Cardiac muscle cell (in vitro differentiated cells and primary cell): Measurements from ENCODE around the gene DHX30. TPM values are rescaled to one million over a fixed set of nuclear protein-coding genes. Genes with fewer than 3 reads are reported as not detected.
A peak's percentile ranks its signal among the peaks of the same experiment; 100 is the strongest.

ENCODE experiments used
- DNase-seq, 2 donors: peaks; one replicate each; pipeline versions ENCODE4 v3.0.0 to v3.0.0-alpha.2; 2010 to 2017; ENCODE audit warnings: low read depth in 1 of 2, low spot score in 1 of 2
- H3K27ac ChIP-seq: fragments of 200-600 bp; sonication (generic); 2 replicates; pipeline ENCODE4 v1.5.1; 2016
- H3K27me3 ChIP-seq: fragments of 200-600 bp; sonication (generic); 2 replicates; pipeline ENCODE4 v1.6.0; 2016; ENCODE audit warnings: control low read depth
- H3K36me3 ChIP-seq: fragments of 200-600 bp; sonication (generic); 2 replicates; pipeline ENCODE4 v1.5.1; 2016; ENCODE audit warnings: control low read depth
- H3K4me1 ChIP-seq: fragments of 200-600 bp; sonication (generic); 2 replicates; pipeline ENCODE4 v1.8.1; 2017; ENCODE audit warnings: low read depth, mild to moderate bottlenecking, mixed run types
- H3K4me3 ChIP-seq: fragments of 200-600 bp; sonication (generic); 2 replicates; pipeline ENCODE4 v1.5.1; 2016; ENCODE audit warnings: mild to moderate bottlenecking
- H3K9me3 ChIP-seq: fragments of 200-600 bp; sonication (generic); 2 replicates; pipeline ENCODE4 v1.5.1; 2017; ENCODE audit warnings: low read depth, mild to moderate bottlenecking, control low read depth
- CTCF ChIP-seq: IDR thresholded peaks from 2 replicates; pipeline ENCODE4 v1.5.1; 2012; ENCODE audit warnings: low read depth, mild to moderate bottlenecking, low read length
- polyA plus RNA-seq: library from polyadenylated mRNA; unstranded; fragments of >200 nt; fragmentation: Nextera tagmentation; extraction: Ambion mirVana; gene quantifications from 2 replicates; pipeline ENCODE4 v1.2.1, GENCODE V29; 2016
- total RNA-seq: library from RNA; depleted of rRNA; stranded (reverse); fragments of >200 nt; gene quantifications from 2 replicates; pipeline ENCODE4 v1.2.3, GENCODE V29; 2016

The DHX30 gene
- total and polyA plus RNA-seq, 2 experiments from 2014 or later = 86.4 to 120 TPM

DNA sequence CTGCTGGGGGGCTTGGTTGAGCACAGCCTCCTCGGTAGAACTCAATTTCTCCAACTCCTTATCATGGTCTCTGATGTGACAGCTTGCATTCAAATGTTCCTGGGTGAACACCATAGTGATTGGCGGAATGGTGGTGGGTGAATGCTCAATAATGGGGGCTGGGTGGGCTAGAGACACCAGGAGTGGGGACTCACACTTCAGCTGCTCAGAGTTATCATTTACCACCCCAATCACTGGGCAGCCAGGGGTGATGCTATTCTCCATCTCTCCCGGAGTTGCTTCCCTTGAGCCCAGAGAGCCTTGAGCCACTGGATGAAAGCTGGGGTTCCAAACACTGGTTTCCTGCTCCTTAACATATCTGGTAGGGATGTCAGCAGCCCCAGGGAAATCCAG lies 88.7 kb downstream of the DHX30 start:
- Histone ChIP-seq H3K4me3 (no peak overlapping the region), H3K4me1 (peaks cover 43% of the 10 kb centered on the region), H3K27me3 (no peaks in the 10 kb centered on the region), H3K9me3 (no peaks in the 10 kb centered on the region), H3K36me3 (no peaks in the 10 kb centered on the region), H3K27ac (peak overlapping the region; percentile 91)
- no peak for DNase-seq
- TF ChIP-seq CTCF = no peak

DNA sequence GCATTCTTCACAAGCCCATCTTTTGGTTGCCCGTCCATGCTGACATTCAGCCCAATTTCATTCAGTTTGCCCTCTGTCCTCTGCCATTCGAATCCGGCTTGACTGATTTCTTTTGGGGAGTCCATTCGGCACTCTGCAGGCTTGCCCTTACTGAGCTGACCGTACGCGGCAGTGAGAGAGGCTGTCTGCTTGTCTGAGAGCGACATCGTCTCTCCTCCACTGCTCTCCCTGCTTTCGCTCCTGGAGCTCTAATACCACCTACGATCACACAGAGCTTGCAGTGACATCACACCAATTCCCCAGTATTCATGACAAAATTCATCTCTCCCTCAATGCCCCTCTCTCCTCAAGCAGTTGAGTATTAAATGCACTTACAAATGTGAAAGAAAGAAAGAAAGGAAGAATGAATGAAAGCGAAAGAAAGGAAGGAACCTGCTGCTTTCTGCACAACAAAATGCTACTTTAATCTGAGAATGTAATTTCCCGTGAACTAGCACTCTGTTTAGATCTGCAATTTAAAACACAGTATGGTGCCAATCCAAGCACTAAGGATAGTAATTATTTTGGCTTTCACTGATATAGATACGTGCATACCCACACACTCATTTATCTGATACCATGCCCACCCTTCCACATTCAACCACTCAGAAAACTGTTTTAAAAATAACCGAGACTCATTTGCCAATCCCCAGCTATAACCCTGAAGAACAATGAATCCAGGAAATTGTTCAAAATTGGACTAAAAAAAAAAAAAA lies 89.5 kb downstream of the DHX30 start:
- Histone ChIP-seq H3K9me3 (no peaks in the 10 kb centered on the region), H3K27ac (peak overlapping the region; percentile 91), H3K27me3 (no peaks in the 10 kb centered on the region), H3K36me3 (no peaks in the 10 kb centered on the region), H3K4me1 (peaks cover 43% of the 10 kb centered on the region), H3K4me3 (no peak overlapping the region)
- TF ChIP-seq CTCF = no peak
- DNase-seq = peak in 1 of 2 donors; percentile 24

- Histone ChIP-seq H3K36me3 (peaks cover 1% of the 10 kb centered on the region), H3K4me1 (peaks cover 32% of the 10 kb centered on the region)
Measured at GRCh38 chr3:47895241-47895640, 92.3 kb downstream of the DHX30 start.

GRCh38 chr3:47896736-47897135 lies 93.8 kb downstream of the DHX30 start:
- H3K27me3 ChIP-seq = no peaks in the 10 kb centered on the region
- H3K4me3 ChIP-seq = no peak overlapping the region
- peaks cover 3% of the 10 kb centered on the region for H3K36me3 ChIP-seq

More at GRCh38 chr3:47895241-47895640, 92.3 kb downstream of the DHX30 start:
- H3K27me3 ChIP-seq = no peaks in the 10 kb centered on the region
- H3K4me3 ChIP-seq = no peak overlapping the region
- no peaks in the 10 kb centered on the region for H3K9me3 ChIP-seq
- no peak for TF ChIP-seq CTCF
- no peak for DNase-seq
- no peak overlapping the region for H3K27ac ChIP-seq

GRCh38 chr3:47897954-47898353 lies 95.0 kb downstream of the DHX30 start:
- Histone ChIP-seq H3K9me3 (no peaks in the 10 kb centered on the region), H3K4me3 (no peak overlapping the region), H3K27ac (no peak overlapping the region), H3K4me1 (peaks cover 6% of the 10 kb centered on the region), H3K27me3 (no peaks in the 10 kb centered on the region), H3K36me3 (peaks cover 3% of the 10 kb centered on the region)
- DNase-seq = no peak
- TF ChIP-seq CTCF = no peak

More at GRCh38 chr3:47896736-47897135, 93.8 kb downstream of the DHX30 start:
- DNase-seq = no peak
- H3K4me1 ChIP-seq = peaks cover 17% of the 10 kb centered on the region
- no peaks in the 10 kb centered on the region for H3K9me3 ChIP-seq
- TF ChIP-seq CTCF = no peak
- no peak overlapping the region for H3K27ac ChIP-seq
